ENCODE data around the gene FAM216B. TPM values are rescaled to one million over a fixed set of nuclear protein-coding genes. Genes with fewer than 3 reads are reported as not detected.

The FAM216B gene
- total and polyA plus RNA-seq, 9 of the 15 experiments (the other 6 are each of a cell fraction or from before 2014, with no cell fraction given): not detected

DNA sequence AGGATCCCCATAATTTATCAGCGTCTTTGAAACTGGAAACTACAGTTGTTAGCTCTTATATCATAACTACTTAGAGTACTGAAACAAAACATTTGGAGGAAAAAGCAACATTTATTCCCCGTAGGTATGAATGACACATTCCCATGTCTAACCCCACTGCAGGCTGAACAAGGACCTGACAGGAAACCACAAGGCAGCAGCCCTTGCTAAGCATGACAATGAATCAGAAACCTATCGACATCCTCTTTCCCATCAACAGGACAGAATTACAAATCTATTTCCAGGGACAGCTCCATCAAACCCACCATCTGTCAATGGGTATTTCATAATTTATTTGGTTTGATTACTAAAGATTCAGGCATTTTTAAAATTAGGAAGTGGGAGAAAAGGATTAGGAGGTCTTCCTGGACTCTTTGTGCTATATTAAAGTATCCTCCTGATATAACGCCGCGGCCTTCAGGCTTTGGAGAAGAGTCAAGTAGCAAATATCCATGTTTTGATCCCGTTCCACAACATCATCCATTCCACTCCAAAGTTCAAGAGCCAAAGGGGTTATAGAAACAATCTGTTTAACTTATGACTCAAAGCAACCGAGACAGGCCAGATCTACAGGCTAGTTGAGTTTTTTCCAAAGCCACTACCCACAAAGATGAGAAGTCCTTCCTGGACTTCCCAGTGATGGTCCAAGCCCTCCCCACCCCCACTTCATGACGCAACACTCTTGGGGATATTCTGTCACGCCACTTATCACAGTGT, 51.1 kb downstream of the FAM216B start:
- Histone ChIP-seq H3K79me2 (ENCODE audit: control insufficient read depth, insufficient read depth, low read length) (no peaks in the 10 kb centered on the region), H2AFZ (ENCODE audit: low read depth, low read length) (no peak overlapping the region), H3K4me2 (ENCODE audit: insufficient read depth, low read length) (no peak overlapping the region), H3K9ac (ENCODE audit: insufficient read depth in 1 of 2, low read depth in 2 of 2, low read length in 2 of 2) (no peak overlapping the region), H4K20me1 (replicated peaks; ENCODE audit: control insufficient read depth, insufficient read depth, low read length) (no peaks in the 10 kb centered on the region), H3K4me3 (no peak overlapping the region), H3K9me1 (ENCODE audit: control insufficient read depth, insufficient read depth, low read length) (no peaks in the 10 kb centered on the region), H3K4me1 (replicated peaks in 1 of 2; ENCODE audit: control insufficient read depth in 2 of 2, insufficient read depth in 2 of 2, low read length in 2 of 2) (no peaks in the 10 kb centered on the region), H3K36me3 (ENCODE audit: control insufficient read depth, insufficient read depth, low read length) (no peaks in the 10 kb centered on the region), H3K9me3 (replicated peaks; ENCODE audit: control insufficient read depth, insufficient read depth, low read depth, low read length) (no peaks in the 10 kb centered on the region), H3K27me3 (ENCODE audit: control insufficient read depth in 2 of 2, insufficient read depth in 2 of 2, low read length in 2 of 2) (no peaks in the 10 kb centered on the region), H3K27ac (ENCODE audit: extremely low read depth, low read depth, low read length) (no peak overlapping the region)
- no peak for ATAC-seq
- FAIRE-seq: no peak
- intact Hi-C loops (cut with micrococcal nuclease): no loop called here
- ChIA-PET CTCF (ENCODE audit: low intra/inter-chr PET ratio) (no interaction called here), POLR2A (no interaction called here)
- in situ Hi-C loops (cut with MboI): no loop called here
- BruUV-seq (replicated peaks): no TSS peak
- 2% methylated on average over 10 of the region's 10 CpGs for WGBS (ENCODE audit: insufficient coverage, low coverage, missing lambda C conversion rate)
- TF ChIP-seq SNIP1 (IDR thresholded peaks at IDR 0.05; ENCODE audit: low read depth) (no peak), SP1 (CRISPR knock-in tag; IDR thresholded peaks at IDR 0.05) (no peak), RBM34 (IDR thresholded peaks at IDR 0.05; ENCODE audit: borderline replicate concordance, insufficient read depth, low read length) (no peak), TCF3 (CRISPR knock-in tag; IDR thresholded peaks at IDR 0.05) (no peak), ZNF408 (CRISPR knock-in tag; IDR thresholded peaks at IDR 0.05; ENCODE audit: low read depth) (no peak), OTX1 (CRISPR knock-in tag; IDR thresholded peaks at IDR 0.05) (no peak), JUN (IDR thresholded peaks at IDR 0.05; ENCODE audit: borderline replicate concordance, low read depth, low read length) (no peak), JUN (CRISPR knock-in tag; IDR thresholded peaks at IDR 0.05; ENCODE audit: borderline replicate concordance) (no peak)
- DNase-seq (ENCODE audit: extremely low read depth in 1 of 4, low spot score in 3 of 4): no peak

All from K562 (cell line).